Tibial artery (tissue), 4 donors: ENCODE data around the gene AP3B1.

ENCODE experiments used
- DNase-seq, 2 donors: peaks; one replicate each; pipeline ENCODE4 v3.0.0-alpha.2; 2019
- H3K27ac ChIP-seq, 2 donors: fragments of 200-600 bp; sonication (generic) in 1 of 2; 1 replicate in 1 of 2; 2 replicates in 1 of 2; pipeline ENCODE4 v1.5.1; 2018 to 2019; ENCODE audit warnings: mild to moderate bottlenecking in 1 of 2
- H3K27me3 ChIP-seq, 2 donors: fragments of 200-600 bp; sonication (generic) in 1 of 2; one replicate each; pipeline versions ENCODE4 v1.5.1 to v1.6.0; 2016 to 2019
- H3K36me3 ChIP-seq, 3 donors: fragments of 200-600 bp; sonication (generic) in 2 of 3; one replicate each; pipeline ENCODE4 v1.5.1; 2016 to 2019; ENCODE audit warnings: mild to moderate bottlenecking in 2 of 3
- H3K4me1 ChIP-seq, 4 donors: fragments of 200-600 bp; sonication (generic) in 2 of 4; 1 replicate in 3 of 4; 2 replicates in 1 of 4; pipeline ENCODE4 v1.5.1; 2016 to 2019
- H3K4me3 ChIP-seq, 2 donors: fragments of 200-600 bp; sonication (generic) in 1 of 2; 1 replicate in 1 of 2; 2 replicates in 1 of 2; pipeline ENCODE4 v1.5.1; 2018 to 2019; ENCODE audit warnings: mild to moderate bottlenecking in 2 of 2
- H3K9me3 ChIP-seq, 3 donors: fragments of 200-600 bp; sonication (generic) in 1 of 3; one replicate each; pipeline ENCODE4 v1.5.1; 2016 to 2019
- CTCF ChIP-seq, 2 experiments: fragments of 200-600 bp in 1 of 2; fragments of 450-650 bp in 1 of 2; IDR thresholded peaks; one replicate each; pipeline ENCODE4 v1.5.1; 2017 to 2019; ENCODE audit warnings: antibody characterized with exemption in 2 of 2, mild to moderate bottlenecking in 1 of 2, moderate library complexity in 1 of 2
- intact Hi-C: fragments of 100-400 bp; cut with DNase I; formaldehyde crosslinking; loops from one replicate; pipeline ENCODE4 v1.15.0; 2023; ENCODE audit warnings: low total_unique reads

Gene AP3B1

GRCh38 chr5:77955577-77955976 is 338.9 kb downstream of the AP3B1 start:
- no peaks in the 10 kb centered on the region for H3K36me3 ChIP-seq
- TF ChIP-seq CTCF (IDR thresholded peaks at IDR 0.05) = no peak
- peaks cover 0 to 21% of the 10 kb centered on the region in 2 donors for H3K27me3 ChIP-seq
- H3K27ac ChIP-seq = no peak overlapping the region
- intact Hi-C loops = no loop called here
- H3K4me1 ChIP-seq = peaks cover 0 to 13% (median 0%) of the 10 kb centered on the region in 4 donors
- no peaks in the 10 kb centered on the region for H3K9me3 ChIP-seq
- no peak for DNase-seq
- no peak overlapping the region for H3K4me3 ChIP-seq

- H3K27ac ChIP-seq = no peak overlapping the region
- peaks cover 0 to 13% (median 0%) of the 10 kb centered on the region in 4 donors for H3K4me1 ChIP-seq
- TF ChIP-seq CTCF (IDR thresholded peaks at IDR 0.05) = no peak
- no peaks in the 10 kb centered on the region for H3K9me3 ChIP-seq
- intact Hi-C loops = no loop called here
- H3K4me3 ChIP-seq = no peak overlapping the region
- H3K27me3 ChIP-seq = peaks cover 0 to 13% of the 10 kb centered on the region in 2 donors
- DNase-seq = no peak
- H3K36me3 ChIP-seq = no peaks in the 10 kb centered on the region
These were observed 341.1 kb downstream of the AP3B1 start for GRCh38 chr5:77953374-77953773.

GRCh38 chr5:77952636-77953212 is 341.8 kb downstream of the AP3B1 start:
- intact Hi-C loops = no loop called here
- H3K9me3 ChIP-seq = no peaks in the 10 kb centered on the region

More at GRCh38 chr5:77952636-77953212, 341.8 kb downstream of the AP3B1 start:
- H3K27ac ChIP-seq = no peak overlapping the region
- peaks cover 0 to 7% of the 10 kb centered on the region in 2 donors for H3K27me3 ChIP-seq
- peaks cover 0 to 7% (median 0%) of the 10 kb centered on the region in 4 donors for H3K4me1 ChIP-seq
- H3K4me3 ChIP-seq = no peak overlapping the region
- no peak for DNase-seq
- no peaks in the 10 kb centered on the region for H3K36me3 ChIP-seq
- TF ChIP-seq CTCF (IDR thresholded peaks at IDR 0.05) = no peak
